Cerebellar cortex (tissue), 1 donor: ENCODE data around the gene JAZF1.
"Not testable (repeated sequence)": the region's sequence is repeated elsewhere in the genome, so short reads cannot be mapped to it uniquely, and the experiment has no call there.

Experiments used
- DNase-seq: peaks from one replicate; pipeline ENCODE4 v3.0.0-alpha.2; 2015; ENCODE audit warnings: low spot score

The JAZF1 gene

DNA sequence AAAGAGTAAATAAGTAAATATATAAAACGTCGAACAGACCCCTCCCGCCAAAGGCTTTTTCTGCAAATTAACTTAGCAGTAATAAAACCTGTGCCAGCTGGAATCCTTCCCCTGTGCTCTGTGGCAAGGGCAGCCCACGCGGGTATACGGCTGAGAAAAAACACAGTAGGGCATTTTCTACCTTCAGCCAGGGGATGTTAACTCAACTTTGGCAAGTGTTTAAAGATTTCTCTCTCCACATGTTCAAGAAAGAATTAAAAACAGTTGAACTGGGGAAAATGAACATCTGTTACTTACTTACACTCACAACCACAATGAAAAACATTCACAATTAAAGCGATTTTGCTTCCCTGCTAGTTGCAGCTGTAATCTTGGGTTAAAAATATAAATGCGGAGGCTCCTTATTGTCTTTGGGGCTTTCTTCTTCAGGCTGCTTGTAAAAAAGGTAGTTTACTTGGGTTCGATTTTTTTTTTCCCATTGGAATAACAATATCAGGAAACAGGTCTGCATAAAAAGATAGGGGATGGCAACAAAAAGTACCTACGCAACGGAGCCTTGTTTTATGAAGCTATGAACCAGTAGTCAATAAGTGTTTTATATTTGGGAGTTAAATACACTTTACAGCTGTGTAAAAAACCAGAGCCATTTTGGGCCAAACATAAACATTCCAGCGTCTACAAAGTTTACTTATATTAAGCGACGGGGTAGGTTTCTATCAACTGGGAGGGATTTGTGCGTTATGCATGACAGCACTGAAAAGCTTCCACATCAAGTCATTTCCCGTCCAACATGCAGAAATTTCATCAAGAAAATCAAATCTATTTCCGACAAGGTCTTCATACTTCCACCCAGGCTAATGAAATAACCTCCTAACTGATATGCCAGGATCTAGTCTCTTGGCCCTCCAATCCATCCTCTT is 308.0 kb downstream of the JAZF1 start:
- no peak for DNase-seq

DNA sequence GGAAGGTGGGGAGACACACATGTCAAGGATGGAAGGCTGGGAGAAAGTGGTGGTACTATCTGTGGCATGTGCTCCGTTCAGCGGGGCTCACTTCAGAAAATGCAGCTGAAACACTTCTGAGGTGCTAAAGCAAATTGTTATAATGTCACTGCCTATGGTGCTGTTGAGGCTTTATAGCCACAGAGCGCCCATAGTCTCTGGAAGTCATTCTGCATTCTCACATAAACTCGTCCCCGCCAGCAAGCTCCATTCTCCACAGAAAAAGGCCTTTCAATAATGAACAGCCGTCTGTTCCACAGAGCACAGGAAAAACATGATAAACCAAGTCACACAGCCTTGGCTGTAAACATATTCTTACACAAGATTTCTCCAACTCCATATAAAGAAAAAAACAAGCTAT is 308.7 kb downstream of the JAZF1 start:
- DNase-seq: no peak

DNA sequence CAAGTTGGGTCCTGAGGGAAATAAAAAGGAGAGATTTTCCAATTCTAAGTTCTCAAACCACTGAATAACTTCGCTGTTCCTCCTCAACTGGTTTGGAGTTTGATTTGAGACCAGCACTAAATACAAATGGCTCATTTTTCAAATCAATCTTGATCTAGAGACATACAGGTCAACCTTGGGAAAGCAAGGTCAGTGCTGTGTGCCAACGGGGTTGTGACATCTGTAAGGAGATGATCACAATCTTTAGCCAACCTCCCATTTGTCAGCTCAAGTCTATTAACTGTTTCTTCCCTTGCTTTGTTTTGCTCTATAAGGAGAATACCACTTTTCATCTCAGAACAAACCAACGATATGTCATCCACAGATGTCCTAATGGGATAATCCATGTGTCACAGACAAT is 309.5 kb downstream of the JAZF1 start:
- DNase-seq: no peak

DNA sequence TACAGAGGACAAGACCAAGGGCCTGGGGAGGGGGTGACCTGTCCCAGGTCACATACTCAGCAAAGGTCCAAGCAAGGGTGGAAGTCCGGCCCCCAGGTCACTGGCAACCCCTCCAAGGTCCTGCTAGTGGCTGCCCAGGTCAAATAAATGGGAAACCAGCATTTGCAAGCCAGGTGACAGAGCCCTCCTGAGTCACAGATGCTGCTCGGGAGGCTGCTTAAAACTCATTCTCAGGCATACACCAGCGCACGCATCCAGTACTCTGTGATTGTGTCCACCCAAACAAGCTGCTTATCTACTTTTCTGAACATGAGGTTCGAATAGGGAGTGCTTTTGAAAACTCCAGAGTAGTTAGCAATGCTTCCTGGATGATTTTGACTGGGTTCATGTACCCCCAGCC is 310.0 kb downstream of the JAZF1 start:
- no peak for DNase-seq

DNA sequence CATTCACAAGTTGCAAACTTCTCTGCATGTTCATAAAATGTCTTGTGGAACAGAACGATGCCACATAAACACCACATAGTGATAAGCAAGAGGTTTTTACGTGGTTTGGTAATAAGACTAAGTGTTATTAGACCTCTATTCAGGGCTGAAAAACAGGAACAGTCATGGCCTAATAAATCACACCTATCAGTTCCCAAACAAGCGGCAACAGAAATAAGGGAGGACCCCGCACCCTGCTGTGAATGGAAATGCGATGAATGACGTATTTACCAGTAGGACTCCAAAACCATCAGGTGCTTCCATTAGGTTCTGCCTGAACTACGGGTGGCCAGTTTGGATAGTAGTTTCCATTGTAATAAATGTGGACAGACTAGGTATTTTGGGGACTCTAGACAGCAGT is 311.5 kb downstream of the JAZF1 start:
- no peak for DNase-seq

DNA sequence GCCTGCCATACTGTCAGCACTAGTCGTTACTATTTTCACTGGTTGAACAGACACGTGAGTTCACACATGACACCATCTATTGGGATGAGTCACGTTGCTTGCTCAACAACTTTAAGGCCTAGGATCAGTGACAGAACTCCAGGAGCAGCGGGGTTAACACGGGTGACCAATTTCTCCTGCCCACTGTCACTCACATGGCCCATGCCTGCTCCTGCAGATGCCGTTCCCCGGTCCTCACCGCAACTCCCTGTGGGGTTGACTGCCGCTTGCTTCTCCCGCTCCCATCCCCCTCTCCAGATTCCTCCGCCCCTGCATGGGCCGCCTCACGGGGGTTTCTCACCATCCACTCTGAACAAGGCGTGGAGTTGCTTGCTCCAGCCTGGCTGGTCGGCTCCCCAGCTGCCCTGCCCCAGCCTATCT is 312.5 kb downstream of the JAZF1 start:
- DNase-seq: no peak

DNA sequence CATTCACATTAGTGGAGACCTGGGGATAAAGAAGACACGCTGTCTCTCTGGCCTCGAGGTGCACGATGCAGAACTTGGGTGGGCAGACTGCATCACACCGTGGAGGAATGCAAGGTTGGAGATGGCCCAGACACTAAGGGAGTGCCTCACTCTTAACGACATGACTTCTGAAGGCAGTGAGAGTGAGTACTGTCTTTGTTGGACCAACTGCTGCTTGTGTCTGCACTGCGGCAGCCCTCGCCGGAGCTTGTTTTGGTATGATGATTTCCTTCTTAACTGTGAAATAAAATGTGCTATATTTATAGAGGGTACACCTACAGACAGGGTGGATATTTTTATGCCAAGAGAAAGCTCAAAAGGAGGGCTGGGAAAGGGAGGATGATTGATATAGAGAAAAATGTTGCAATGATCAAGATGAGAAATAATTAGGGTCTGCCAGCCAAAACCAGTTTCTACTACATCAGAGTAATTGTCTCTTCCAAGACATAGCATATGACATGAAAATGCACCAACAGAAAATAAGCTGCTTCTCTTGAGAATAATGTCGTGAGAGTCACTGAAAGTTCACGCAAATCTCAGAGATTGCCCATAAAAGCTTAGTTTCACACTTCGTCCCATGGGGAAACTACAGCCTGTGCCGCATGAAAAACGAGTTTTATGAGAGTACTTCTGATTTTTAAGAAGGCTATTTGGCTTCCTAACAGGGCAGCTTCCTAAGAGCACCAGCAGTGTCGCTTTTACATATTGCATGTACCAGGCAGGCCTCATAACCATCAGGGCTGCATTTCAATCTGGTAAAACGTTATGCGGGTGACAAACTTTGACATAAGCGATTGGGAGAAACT is 313.5 kb downstream of the JAZF1 start:
- no peak for DNase-seq

DNA sequence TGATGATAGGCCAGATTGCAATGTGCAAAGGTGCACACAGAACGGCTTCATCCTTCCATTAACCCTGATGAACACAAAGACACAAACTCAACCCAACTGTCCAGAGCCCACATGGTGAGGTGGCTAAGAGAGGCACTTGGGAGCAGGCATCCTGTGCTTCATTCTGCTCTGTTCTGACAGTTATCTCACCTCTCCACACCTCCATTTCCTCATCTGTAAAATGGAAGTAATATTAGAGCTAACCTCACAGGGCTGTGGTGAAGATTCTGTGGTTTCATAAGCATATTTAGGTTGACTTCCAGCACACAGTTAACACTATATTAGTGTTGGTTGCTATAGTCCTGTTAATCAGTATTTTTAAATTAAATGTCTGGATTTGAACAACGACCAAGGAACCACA is 314.3 kb downstream of the JAZF1 start:
- DNase-seq: no peak

DNA sequence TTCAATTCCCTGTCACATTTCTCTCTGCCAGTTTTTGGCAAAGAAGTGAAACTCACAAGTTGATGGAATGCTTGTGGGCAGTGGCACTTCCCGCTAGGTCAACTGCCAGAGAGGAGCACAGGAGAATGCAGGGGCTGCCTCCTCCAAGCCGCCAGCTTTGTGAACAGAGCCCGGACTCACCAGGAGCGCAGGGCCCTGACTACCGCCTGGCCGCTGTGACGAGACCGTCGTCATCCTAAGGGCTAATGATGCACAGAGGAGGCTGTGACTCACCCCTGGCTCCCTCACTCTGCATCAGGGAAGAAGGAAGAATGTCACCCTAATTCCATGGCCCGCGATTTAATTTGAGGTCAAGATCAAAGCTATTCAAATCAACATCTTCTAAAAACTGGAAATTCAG is 316.7 kb downstream of the JAZF1 start:
- no peak for DNase-seq

DNA sequence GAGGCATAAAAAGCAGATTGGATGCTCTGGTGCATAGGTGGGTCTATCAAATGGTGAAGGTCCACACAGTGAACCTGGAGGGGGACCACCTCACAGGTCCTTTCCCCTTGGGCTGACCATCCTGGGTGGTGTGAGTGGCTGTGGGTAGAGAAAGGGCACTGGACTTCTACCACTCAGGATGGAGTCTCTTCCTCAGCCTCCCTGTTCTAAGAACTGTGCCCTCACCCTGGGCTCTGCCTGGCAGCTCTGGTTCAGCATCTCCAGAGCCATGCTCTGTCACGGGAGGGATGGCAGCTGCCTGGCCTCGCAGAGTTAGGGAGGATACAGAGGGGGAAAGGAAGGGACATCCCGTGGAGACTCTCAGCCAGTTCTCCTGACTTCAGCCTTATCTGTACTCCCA is 318.8 kb downstream of the JAZF1 start:
- no peak for DNase-seq

DNA sequence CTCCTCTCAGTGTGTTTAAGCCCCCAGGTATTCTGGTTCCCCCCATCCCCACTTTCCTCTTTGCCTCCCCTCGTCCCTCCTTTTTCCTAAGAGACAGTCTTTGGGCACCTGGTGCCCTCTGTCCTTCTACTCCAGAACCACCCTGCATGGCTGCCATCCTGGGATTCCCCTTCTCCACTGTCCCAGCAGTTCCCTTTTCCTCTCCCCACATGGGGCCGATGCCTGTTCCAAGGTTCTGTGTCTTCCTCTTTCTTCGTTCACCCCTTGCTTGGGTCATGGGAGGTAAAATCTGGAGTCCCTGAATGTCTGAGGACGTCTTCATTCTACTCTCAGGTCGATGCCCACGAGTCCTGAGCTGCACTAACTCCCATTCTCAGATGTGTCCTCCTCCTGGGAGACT is 319.8 kb downstream of the JAZF1 start:
- no peak for DNase-seq

DNA sequence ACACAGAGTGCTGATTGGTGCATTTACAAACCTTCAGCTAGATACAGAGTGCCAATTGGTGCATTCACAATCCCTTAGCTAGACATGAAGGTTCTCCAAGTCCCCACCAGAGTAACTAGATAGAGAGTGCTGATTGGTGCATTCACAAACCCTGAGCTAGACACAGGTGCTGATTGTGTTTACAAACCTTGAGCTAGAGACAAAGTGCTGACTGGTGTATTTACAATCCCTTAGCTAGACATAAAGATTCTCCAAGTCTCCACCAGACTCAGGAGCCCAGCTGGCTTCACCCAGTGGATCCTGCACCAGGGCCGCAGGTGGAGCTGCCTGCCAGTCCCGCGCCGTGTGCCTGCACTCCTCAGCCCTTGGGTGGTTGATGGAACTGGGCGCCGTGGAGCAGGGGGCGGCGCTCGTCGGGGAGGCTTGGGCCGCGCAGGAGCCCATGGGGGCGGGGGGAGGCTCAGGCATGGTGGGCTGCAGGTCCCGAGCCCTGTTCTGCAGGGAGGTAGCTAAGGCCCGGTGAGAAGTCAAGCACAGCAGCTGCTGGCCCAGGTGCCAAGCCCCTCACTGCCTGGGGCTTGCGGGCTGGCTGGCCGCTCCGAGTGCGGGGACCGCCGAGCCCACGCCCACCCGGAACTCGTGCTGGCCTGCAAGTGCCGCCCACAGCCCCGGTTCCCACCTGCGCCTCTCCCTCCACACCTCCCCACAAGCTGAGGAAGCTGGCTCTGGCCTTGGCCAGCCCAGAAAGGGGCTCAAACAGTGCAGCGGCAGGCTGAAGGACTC is 323.7 kb downstream of the JAZF1 start:
- not testable (repeated sequence) for DNase-seq

DNA sequence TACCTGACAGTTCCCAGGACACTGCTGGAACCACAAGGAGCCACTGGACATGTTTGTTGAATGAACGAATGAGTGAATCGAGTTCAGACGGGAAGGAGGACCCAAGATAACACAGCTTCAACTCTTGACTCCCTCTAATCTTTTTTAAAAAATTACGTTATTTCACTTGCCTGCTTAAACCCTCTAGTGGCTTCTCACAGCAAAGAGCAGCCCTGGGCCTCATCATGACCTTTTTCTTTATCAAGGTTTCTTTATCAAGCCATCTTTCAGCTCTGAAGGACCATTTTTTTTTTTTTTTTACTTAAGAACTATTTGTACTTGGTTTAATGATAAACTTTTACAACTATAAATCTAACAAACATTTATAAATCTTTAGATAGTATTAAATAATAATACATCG is 330.1 kb downstream of the JAZF1 start:
- DNase-seq: no peak

DNA sequence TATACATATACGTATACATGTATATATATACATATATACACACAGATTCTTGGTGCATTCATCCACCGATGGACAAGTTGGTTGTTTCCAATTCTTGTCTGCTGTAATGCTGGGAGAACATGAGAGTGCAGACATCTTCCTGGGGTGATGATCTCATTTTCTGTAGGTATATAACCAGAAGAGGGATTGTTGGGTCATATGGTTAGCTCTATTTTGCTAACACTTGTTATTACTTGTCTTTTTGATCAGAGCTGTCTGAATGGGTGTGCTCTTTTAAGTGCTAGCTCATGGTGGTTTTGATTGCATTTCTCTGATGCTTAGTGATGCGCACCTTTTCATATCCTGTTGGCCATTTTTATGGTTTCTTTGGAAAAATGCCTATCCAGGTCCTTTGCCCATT is 334.2 kb downstream of the JAZF1 start:
- no peak for DNase-seq

DNA sequence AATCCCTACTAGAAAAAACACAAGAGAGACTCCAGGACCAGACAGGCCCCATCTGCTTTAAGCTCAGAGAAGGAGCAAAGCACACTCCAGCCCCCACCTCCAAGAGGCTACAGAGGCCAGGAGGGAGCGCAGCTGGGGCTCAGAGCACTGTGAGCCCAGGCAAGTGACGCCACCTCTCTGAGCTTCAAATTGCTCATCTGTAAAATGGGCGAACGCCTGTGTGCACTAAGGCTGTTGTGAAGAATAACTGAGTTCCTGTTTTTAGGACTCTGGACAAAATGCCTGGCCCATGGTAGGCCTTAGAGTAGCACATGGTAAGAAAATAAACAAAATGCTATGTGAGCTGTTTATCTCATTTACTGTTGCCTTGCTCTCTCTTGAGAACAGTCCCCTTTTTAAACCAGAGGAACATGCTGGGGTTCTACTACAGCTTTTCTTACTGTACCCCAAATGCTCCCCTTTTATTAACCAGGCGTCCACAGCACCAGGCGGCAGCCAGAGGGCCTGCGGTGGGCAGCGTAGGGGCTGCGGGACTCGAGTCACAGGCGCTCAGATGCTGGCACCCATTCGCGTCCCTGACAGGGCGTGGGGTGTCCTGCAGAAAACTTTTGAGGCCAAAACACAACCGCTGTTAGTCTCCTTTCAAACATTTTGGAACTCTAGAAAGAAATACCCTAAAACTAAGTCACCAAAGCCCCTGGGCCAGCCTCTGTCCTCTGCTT is 336.9 kb downstream of the JAZF1 start:
- DNase-seq: no peak

DNA sequence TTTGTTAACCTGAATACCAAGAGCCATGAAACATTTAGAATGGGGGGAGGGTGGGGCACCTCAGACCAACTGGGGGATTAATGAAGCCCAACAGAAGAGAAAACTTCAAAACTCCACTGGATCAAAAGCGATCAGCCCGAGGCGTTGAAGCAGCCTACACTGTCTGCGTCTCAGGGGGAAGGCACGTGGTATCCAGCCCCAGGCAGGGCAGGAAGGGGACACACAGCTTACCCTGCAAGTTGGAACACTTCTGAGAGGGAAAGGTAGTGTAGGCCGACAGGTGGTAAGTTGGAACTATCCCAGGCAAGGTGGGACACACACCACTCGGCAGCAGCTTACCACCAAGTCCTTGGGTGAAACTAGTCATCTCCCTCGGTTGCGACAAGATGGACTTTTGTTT is 337.7 kb downstream of the JAZF1 start:
- DNase-seq: no peak

DNA sequence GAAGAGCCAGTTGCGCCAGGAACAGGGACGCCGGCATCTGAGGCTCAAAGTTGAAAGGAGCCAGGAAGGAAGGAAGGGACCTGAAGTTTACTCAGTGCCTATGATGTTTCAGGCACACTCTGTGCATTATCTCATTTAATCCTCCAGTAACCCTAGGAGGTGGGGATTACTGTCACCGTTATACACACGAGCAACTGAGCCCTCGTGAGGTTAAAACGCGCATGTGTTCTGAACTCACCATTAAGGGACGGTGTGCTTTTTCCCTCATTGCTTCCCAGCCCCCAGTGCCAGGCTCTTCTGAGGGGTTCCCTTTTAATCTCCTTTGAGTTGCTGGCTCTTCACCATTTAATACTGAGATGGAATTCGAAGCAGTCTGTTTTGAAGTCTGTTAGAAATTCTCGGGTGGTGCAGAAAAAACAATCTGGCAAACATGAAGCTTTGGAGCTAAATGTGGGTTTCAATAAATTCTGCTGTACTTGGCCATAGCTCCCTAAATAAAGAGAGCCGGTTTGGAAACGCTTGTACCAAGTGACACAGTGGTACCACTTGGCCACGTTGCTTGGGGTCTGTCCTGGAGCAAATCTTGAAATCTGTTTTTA is 338.4 kb downstream of the JAZF1 start:
- DNase-seq: no peak

DNA sequence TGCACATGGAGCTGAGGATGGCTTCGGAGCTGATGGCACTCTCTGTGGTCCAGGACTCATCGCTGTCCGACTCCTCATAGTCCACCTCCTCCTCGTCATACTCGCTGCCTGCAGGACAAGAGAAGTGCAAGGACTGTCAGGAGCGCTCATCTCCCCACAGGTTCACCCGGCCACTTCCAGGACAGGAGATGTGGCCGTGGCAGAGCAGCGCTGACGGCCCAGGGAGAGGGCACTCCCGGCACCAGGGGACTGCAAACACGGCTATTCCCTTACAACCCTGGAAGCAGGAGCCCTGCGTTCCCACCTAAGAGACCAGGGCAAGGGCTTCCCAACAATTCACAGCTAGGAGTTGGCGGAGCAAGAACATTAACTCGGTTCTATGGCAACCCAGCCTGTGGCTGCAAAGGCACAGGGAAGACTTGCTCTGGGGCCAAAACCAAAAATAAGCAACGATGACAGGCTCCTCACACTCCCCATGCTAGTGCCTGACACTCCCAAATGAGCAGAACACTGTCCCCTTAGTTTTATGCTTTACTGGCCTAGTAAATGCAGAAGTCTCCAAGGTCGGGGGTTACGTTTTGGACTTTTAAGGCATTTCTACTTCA is 339.7 kb downstream of the JAZF1 start:
- no peak for DNase-seq

DNA sequence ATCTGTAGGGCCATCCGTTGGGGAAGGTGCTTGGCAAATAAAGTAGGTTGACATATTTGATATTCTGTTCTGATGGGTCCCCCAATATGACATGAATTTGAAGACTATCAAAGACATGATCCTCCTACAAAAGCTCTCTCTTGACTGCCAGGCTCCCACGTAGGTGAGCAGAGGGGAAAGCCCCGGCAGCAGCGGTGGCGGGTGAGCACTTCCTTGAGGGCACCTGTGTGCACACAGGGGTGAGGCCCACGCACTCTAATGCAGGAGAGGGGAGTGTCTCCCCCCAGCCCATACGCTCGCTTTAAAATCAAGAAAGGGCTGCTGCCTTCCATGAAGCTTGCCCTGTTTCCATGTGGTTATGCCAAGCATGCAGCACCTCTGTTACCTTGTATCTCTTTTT is 340.3 kb downstream of the JAZF1 start:
- no peak for DNase-seq

DNA sequence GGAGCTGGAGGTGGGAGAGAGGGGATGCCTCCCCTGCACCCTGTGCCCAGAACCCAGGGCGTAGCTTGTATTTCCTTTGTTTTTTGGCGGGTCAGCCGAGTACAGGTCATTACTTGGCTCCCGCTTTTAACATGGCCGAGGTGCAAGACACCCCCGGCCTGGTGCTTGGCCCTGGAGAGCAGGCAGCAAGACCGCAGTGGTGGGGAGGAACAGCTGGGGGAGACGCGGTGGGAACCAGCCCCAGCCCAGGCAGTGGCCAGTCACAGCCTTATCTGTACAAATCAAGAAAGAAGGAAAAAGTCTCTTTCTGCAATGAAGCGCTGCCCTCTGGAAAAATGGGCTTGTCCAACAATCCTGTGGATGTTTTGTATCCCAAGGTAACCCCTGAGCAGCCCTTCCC is 341.5 kb downstream of the JAZF1 start:
- DNase-seq: no peak

DNA sequence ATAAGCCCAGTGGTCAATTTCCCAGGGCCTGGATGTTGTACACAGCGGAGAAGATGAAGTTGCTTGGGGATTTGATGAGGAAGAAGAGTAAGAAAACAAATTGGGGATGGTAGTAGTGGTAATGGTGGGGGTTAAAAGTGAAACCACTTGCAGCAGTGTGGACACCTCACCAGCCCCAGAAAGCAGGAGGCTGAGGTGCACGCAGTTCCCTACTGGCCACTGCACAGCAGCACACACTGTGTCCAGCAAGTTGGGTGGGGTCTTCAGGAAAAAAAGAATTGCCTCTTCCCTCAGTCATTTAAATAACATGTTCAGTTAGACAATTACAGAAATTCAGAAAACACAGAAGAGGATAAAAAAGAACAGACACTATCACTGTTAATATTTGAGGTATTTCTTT is 344.1 kb downstream of the JAZF1 start:
- DNase-seq: no peak
